HepG2 (cell line): ENCODE results near the gene ABTB2. TPM values are rescaled to one million over a fixed set of nuclear protein-coding genes. Genes with fewer than 3 reads are reported as not detected.

ENCODE experiments used
- ATAC-seq: fragments of 200-7000 bp; cut with Tn5 transposase; 3 replicates; pipeline ENCODE4 v1.9.1; 2020; ENCODE audit warnings: mild to moderate bottlenecking, moderate library complexity
- BruUV-seq: library from RNA; stranded (reverse); fragments of 400-500 nt; replicated peaks from 2 replicates; lab custom pipeline; 2021; lab: Mats Ljungman, UMichigan
- CTCF ChIA-PET: fragments of 300-600 bp; formaldehyde crosslinking; extraction: SDS; loops from one replicate; lab custom pipeline; 2021; ENCODE audit warnings: low total read pairs, inconsistent platforms, low intra/inter-chr PET ratio; lab: Yijun Ruan, JAX
- POLR2A ChIA-PET: fragments of 350-600 bp; sonication (Branson Sonifier 250); formaldehyde crosslinking; loops from one replicate; lab custom pipeline; 2020; ENCODE audit warnings: antibody characterized with exemption, inconsistent platforms; lab: Yijun Ruan, JAX
- DNase-seq: peaks from one replicate; pipeline ENCODE4 v3.0.0-alpha.2; 2015; ENCODE audit warnings: low spot score
- FAIRE-seq: peaks from 3 replicates; lab custom pipeline; 2011; peaks lifted over from hg19 to GRCh38; lab: Jason Lieb, UNC
- H2AFZ ChIP-seq: one replicate; pipeline ENCODE4 v1.6.1; 2011; ENCODE audit warnings: low read length, inconsistent platforms
- H3K27ac ChIP-seq: fragments of 300-600 bp; 3 replicates; pipeline ENCODE4 v1.8.0; 2011; ENCODE audit warnings: mixed run types, mild to moderate bottlenecking, mixed read lengths, low read length, inconsistent platforms; ENCODE audit not compliant: insufficient read depth; ENCODE audit errors: extremely low read length
- H3K27me3 ChIP-seq, 2 experiments: fragments of 200-600 bp in 1 of 2; 2 replicates in 1 of 2; 3 replicates in 1 of 2; pipeline versions ENCODE4 v1.6.0 to v1.8.0; 2011; ENCODE audit warnings: low read length in 2 of 2, mild to moderate bottlenecking in 2 of 2, moderate library complexity in 2 of 2, inconsistent platforms in 1 of 2; ENCODE audit not compliant: insufficient read depth in 2 of 2, control insufficient read depth in 1 of 2
- H3K36me3 ChIP-seq, 2 experiments: fragments of 200-600 bp in 1 of 2; replicated peaks in 1 of 2; 2 replicates in 1 of 2; 3 replicates in 1 of 2; pipeline versions ENCODE4 v1.5.1 to v1.8.0; 2011; ENCODE audit warnings: low read length in 2 of 2, inconsistent platforms in 1 of 2; ENCODE audit not compliant: insufficient read depth in 2 of 2, control insufficient read depth in 1 of 2
- H3K4me1 ChIP-seq: 2 replicates; pipeline ENCODE4 v1.5.1; 2012; ENCODE audit warnings: low read length, inconsistent platforms; ENCODE audit not compliant: insufficient read depth
- H3K4me2 ChIP-seq: 2 replicates; pipeline ENCODE4 v1.6.0; 2011; ENCODE audit warnings: low read depth, low read length, inconsistent platforms
- H3K4me3 ChIP-seq, 3 experiments: fragments of 200-600 bp in 1 of 3; sonication (generic), shearing (Covaris generic) in 1 of 3; replicated peaks in 1 of 3; 2 replicates each; pipeline ENCODE4 v1.5.1; 2011 to 2016; ENCODE audit warnings: low read length in 3 of 3, inconsistent platforms in 2 of 3, low read depth in 2 of 3, mild to moderate bottlenecking in 2 of 3, control low read depth in 1 of 3, mixed read lengths in 1 of 3; ENCODE audit not compliant: insufficient read depth in 1 of 3
- H3K79me2 ChIP-seq: one replicate; pipeline ENCODE4 v1.6.1; 2011; ENCODE audit warnings: low read length, inconsistent platforms; ENCODE audit not compliant: insufficient read depth
- H3K9ac ChIP-seq: 2 replicates; pipeline ENCODE4 v1.6.0; 2011; ENCODE audit warnings: mild to moderate bottlenecking, low read depth, low read length, inconsistent platforms; ENCODE audit not compliant: insufficient read depth
- H3K9me3 ChIP-seq: 2 replicates; pipeline ENCODE4 v1.5.1; 2012; ENCODE audit warnings: mild to moderate bottlenecking, low read length
- H4K20me1 ChIP-seq: 2 replicates; pipeline ENCODE4 v1.6.0; 2011; ENCODE audit warnings: inconsistent platforms, mild to moderate bottlenecking, low read length, moderate library complexity; ENCODE audit not compliant: insufficient read depth
- CHD4 ChIP-seq: fragments of 200-600 bp; sonication (generic); IDR thresholded peaks from 2 replicates; pipeline ENCODE4 v1.7.0; 2017; ENCODE audit warnings: mild to moderate bottlenecking, low read length, borderline replicate concordance
- GATAD1 ChIP-seq: IDR thresholded peaks from 2 replicates; pipeline ENCODE4 v1.6.1; 2016; ENCODE audit warnings: missing genetic modification reagents, missing compliant biosample characterization
- KLF6 ChIP-seq: IDR thresholded peaks from 2 replicates; pipeline ENCODE4 v1.8.0; 2016; ENCODE audit warnings: missing biosample characterization, missing genetic modification reagents
- SAP130 ChIP-seq: IDR thresholded peaks from 2 replicates; pipeline ENCODE4 v1.6.1; 2016; ENCODE audit warnings: low read depth
- STAG1 ChIP-seq: sonication (generic); formaldehyde crosslinking; IDR thresholded peaks from 2 replicates; pipeline ENCODE4 v1.4.0; 2020; ENCODE audit warnings: missing genetic modification reagents
- TARDBP ChIP-seq: sonication (generic); formaldehyde crosslinking; IDR thresholded peaks from 2 replicates; pipeline ENCODE4 v1.8.0; 2022; ENCODE audit warnings: mild to moderate bottlenecking, missing genetic modification reagents
- ZNF329 ChIP-seq: sonication (generic); formaldehyde crosslinking; IDR thresholded peaks from 2 replicates; pipeline ENCODE4 v1.9.0; 2021; ENCODE audit warnings: low read depth, mild to moderate bottlenecking, missing genetic modification reagents
- ZNF567 ChIP-seq: sonication (generic); formaldehyde crosslinking; IDR thresholded peaks from 2 replicates; pipeline ENCODE4 v1.8.1; 2023; ENCODE audit warnings: mild to moderate bottlenecking, missing genetic modification reagents, borderline replicate concordance
- ZNF644 ChIP-seq: IDR thresholded peaks from 2 replicates; pipeline ENCODE4 v1.6.1; 2016; ENCODE audit warnings: low read depth
- ZSCAN9 ChIP-seq: IDR thresholded peaks from 2 replicates; pipeline ENCODE4 v1.6.1; 2016; ENCODE audit warnings: borderline replicate concordance
- WGBS: methylation state at CpG from one replicate; pipeline ENCODE4 v1.1.6; 2017; ENCODE audit warnings: low lambda C conversion rate; 5-methylcytosine and 5-hydroxymethylcytosine counted together
- in situ Hi-C: cut with HindIII; loops from 2 replicates; pipeline ENCODE4 v1.10.0; 2017; ENCODE audit warnings: low pct_unique_long_range_greater_than_20kb; ENCODE audit not compliant: extremely low pct_ligation_motif_present
- intact Hi-C: fragments of 100-400 bp; cut with micrococcal nuclease; formaldehyde crosslinking; loops from one replicate; pipeline ENCODE4 v1.10.0; 2022; ENCODE audit not compliant: unreplicated experiment
- polyA plus RNA-seq, 8 experiments: library from polyadenylated mRNA; depleted of rRNA in 3 of 8; stranded (reverse) in 7 of 8; unstranded in 1 of 8; fragments of >200 nt; fragmentation: Illumina TruSeq in 4 of 8; extraction: Trizol in 4 of 8; gene quantifications; 2 replicates each; pipeline versions ENCODE4 v1.2.1 to v1.2.3, GENCODE V29; 2011 to 2016; ENCODE audit warnings: low read depth in 4 of 8, missing spikeins in 1 of 8, mixed read lengths in 1 of 8; ENCODE audit not compliant: insufficient read depth in 1 of 8
- total RNA-seq, 5 experiments: library from RNA; depleted of rRNA; stranded (reverse); fragments of >200 nt; fragmentation: Illumina TruSeq; extraction: Trizol; gene quantifications; 2 replicates each; pipeline ENCODE4 v1.2.3, GENCODE V29; 2016; ENCODE audit warnings: low read depth in 1 of 5
- TF ChIP-seq, protein P1 (sequence below): sonication (generic); formaldehyde crosslinking; IDR thresholded peaks from 2 replicates; pipeline ENCODE4 v1.5.0; 2020; ENCODE audit warnings: mild to moderate bottlenecking, missing genetic modification reagents, moderate library complexity
- TF ChIP-seq, protein P2 (sequence below): sonication (generic); formaldehyde crosslinking; IDR thresholded peaks from 2 replicates; pipeline ENCODE4 v1.4.0; 2020; ENCODE audit warnings: mild to moderate bottlenecking, missing genetic modification reagents
- TF ChIP-seq, protein P3 (sequence below): sonication (generic); IDR thresholded peaks from 2 replicates; pipeline ENCODE4 v1.6.1; 2016; ENCODE audit warnings: low read depth, borderline replicate concordance
- TF ChIP-seq, protein P4 (sequence below): IDR thresholded peaks from 2 replicates; pipeline ENCODE4 v1.6.1; 2018; ENCODE audit warnings: missing genetic modification reagents, mild to moderate bottlenecking, missing compliant biosample characterization
- TF ChIP-seq, protein P5 (sequence below), 2 experiments: sonication (generic) in 1 of 2; formaldehyde crosslinking in 1 of 2; IDR thresholded peaks; 2 replicates each; pipeline versions ENCODE4 v1.4.0 to v1.6.1; 2018 to 2020; ENCODE audit warnings: missing genetic modification reagents in 2 of 2, borderline replicate concordance in 1 of 2, low read depth in 1 of 2, mild to moderate bottlenecking in 1 of 2, missing biosample characterization in 1 of 2

ABTB2 gene
- total and polyA plus RNA-seq, 2 of the 13 experiments (the other 11 are each of a cell fraction or from before 2014, with no cell fraction given) = 5.1 to 15.4 TPM

DNA sequence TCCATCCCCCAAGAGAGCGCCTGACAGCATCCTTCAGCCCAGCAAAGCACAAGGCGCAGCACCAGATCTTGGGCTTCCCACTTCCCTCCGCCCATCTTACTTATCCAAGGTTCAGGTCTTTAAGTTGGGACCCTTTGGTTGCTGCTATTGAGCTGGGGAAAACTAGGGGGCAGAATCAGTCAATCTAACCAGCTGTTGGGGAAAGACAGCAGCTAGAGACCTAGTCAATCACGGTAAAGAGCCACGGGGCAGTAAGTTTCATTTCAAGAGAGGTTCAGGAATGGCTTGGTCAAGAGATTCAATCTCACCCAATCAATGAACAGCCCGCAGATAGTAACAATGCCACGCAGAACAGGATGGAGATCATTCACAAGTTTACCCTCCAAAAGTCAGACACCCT, 1.7 kb downstream of the ABTB2 start:
- Histone ChIP-seq H3K9ac (peak overlapping the region; percentile 73; the same call in 1 of the 2 replicates), H4K20me1 (peaks cover 25% of the 10 kb centered on the region), H3K27me3 (no peaks in the 10 kb centered on the region; a peak in 1 of 5 replicates), H2AFZ (no peak overlapping the region), H3K9me3 (no peaks in the 10 kb centered on the region), H3K36me3 (peaks cover 3 to 4% of the 10 kb centered on the region in 2 experiments; a peak in 2 of 5 replicates), H3K4me3 (peak overlapping the region; percentile 76 to 93 (median 91)), H3K79me2 (peaks cover 62% of the 10 kb centered on the region), H3K27ac (no peak overlapping the region), H3K4me2 (peak overlapping the region; percentile 91), H3K4me1 (peaks cover 66% of the 10 kb centered on the region)
- in situ Hi-C loops = loop anchor here (5.0 to 25.0 kb wide), 3 partner anchors 179 to 1031 kb away; no protein-coding TSS in a partner anchor
- intact Hi-C loops = loop anchor here (5.0 kb wide), 3 partner anchors 39 to 89 kb away; partner anchors contain the start of gene CAT
- ChIA-PET POLR2A (interaction anchor here (1.1 to 3.9 kb wide), 8 partner anchors 9 to 181 kb away, joined by 3 to 81 read pairs (median 16); no protein-coding TSS in a partner anchor), CTCF (no interaction called here)
- TF ChIP-seq TARDBP (CRISPR knock-in tag) (0 out of 2 replicates have a peak, but pooled peaks have one; percentile 35), STAG1 (CRISPR knock-in tag) (0 out of 2 replicates have a peak, but pooled peaks have one; percentile 19), ZNF644 (CRISPR knock-in tag) (0 out of 2 replicates have a peak, but pooled peaks have one; percentile 38), CHD4 (no peak), ZSCAN9 (CRISPR knock-in tag) (0 out of 2 replicates have a peak, but pooled peaks have one; percentile 42), ZNF329 (CRISPR knock-in tag) (peak; percentile 71), GATAD1 (0 out of 2 replicates have a peak, but pooled peaks have one; percentile 12), ZNF567 (CRISPR knock-in tag) (no peak), SAP130 (CRISPR knock-in tag) (peak; percentile 32; the same call in 1 of the 2 replicates), KLF6 (CRISPR knock-in tag) (no peak)
- TF ChIP-seq, protein P1, sequence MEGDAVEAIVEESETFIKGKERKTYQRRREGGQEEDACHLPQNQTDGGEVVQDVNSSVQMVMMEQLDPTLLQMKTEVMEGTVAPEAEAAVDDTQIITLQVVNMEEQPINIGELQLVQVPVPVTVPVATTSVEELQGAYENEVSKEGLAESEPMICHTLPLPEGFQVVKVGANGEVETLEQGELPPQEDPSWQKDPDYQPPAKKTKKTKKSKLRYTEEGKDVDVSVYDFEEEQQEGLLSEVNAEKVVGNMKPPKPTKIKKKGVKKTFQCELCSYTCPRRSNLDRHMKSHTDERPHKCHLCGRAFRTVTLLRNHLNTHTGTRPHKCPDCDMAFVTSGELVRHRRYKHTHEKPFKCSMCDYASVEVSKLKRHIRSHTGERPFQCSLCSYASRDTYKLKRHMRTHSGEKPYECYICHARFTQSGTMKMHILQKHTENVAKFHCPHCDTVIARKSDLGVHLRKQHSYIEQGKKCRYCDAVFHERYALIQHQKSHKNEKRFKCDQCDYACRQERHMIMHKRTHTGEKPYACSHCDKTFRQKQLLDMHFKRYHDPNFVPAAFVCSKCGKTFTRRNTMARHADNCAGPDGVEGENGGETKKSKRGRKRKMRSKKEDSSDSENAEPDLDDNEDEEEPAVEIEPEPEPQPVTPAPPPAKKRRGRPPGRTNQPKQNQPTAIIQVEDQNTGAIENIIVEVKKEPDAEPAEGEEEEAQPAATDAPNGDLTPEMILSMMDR (CRISPR knock-in tag) = peak; percentile 39
- TF ChIP-seq, protein P2, sequence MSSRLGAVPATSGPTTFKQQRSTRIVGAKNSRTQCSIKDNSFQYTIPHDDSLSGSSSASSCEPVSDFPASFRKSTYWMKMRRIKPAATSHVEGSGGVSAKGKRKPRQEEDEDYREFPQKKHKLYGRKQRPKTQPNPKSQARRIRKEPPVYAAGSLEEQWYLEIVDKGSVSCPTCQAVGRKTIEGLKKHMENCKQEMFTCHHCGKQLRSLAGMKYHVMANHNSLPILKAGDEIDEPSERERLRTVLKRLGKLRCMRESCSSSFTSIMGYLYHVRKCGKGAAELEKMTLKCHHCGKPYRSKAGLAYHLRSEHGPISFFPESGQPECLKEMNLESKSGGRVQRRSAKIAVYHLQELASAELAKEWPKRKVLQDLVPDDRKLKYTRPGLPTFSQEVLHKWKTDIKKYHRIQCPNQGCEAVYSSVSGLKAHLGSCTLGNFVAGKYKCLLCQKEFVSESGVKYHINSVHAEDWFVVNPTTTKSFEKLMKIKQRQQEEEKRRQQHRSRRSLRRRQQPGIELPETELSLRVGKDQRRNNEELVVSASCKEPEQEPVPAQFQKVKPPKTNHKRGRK = no peak
- TF ChIP-seq, protein P3, sequence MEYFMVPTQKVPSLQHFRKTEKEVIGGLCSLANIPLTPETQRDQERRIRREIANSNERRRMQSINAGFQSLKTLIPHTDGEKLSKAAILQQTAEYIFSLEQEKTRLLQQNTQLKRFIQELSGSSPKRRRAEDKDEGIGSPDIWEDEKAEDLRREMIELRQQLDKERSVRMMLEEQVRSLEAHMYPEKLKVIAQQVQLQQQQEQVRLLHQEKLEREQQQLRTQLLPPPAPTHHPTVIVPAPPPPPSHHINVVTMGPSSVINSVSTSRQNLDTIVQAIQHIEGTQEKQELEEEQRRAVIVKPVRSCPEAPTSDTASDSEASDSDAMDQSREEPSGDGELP = peak; percentile 70; the same call in 1 of the 2 replicates
- TF ChIP-seq, protein P4, sequence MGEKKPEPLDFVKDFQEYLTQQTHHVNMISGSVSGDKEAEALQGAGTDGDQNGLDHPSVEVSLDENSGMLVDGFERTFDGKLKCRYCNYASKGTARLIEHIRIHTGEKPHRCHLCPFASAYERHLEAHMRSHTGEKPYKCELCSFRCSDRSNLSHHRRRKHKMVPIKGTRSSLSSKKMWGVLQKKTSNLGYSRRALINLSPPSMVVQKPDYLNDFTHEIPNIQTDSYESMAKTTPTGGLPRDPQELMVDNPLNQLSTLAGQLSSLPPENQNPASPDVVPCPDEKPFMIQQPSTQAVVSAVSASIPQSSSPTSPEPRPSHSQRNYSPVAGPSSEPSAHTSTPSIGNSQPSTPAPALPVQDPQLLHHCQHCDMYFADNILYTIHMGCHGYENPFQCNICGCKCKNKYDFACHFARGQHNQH (CRISPR knock-in tag) = 0 out of 2 replicates have a peak, but pooled peaks have one; percentile 7
- TF ChIP-seq, protein P5, sequence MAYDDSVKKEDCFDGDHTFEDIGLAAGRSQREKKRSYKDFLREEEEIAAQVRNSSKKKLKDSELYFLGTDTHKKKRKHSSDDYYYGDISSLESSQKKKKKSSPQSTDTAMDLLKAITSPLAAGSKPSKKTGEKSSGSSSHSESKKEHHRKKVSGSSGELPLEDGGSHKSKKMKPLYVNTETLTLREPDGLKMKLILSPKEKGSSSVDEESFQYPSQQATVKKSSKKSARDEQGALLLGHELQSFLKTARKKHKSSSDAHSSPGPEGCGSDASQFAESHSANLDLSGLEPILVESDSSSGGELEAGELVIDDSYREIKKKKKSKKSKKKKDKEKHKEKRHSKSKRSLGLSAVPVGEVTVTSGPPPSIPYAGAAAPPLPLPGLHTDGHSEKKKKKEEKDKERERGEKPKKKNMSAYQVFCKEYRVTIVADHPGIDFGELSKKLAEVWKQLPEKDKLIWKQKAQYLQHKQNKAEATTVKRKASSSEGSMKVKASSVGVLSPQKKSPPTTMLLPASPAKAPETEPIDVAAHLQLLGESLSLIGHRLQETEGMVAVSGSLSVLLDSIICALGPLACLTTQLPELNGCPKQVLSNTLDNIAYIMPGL (CRISPR knock-in tag; IDR thresholded peaks at IDR 0.05; ENCODE audit: borderline replicate concordance in 1 of 2, low read depth in 1 of 2) = peak in 1 of 2 experiments; percentile 25; a peak in 1 of 4 replicates
- DNase-seq (no peak), FAIRE-seq (no peak), ATAC-seq (no peak)
- no TSS peak for BruUV-seq
- WGBS = 57% methylated on average over 7 of the region's 7 CpGs
